NCI-H1694 treated with DMSO at 0.1 percent for 48 hours (cell line): ENCODE measurements around the gene CAPRIN1.
"Not testable (repeated sequence)": the region's sequence is repeated elsewhere in the genome, so short reads cannot be mapped to it uniquely, and the experiment has no call there.

ENCODE experiments used
- DNase-seq: peaks from one replicate; lab custom pipeline; 2025; lab: John Stamatoyannopoulos, UW

Gene CAPRIN1

GRCh38 chr11:34050581-34051348, 766 bp upstream of the CAPRIN1 start:
- DNase-seq, result peak; percentile 72

GRCh38 chr11:34052036-34052607, 591 bp downstream of the CAPRIN1 start:
- peak; percentile 38 for DNase-seq

DNA sequence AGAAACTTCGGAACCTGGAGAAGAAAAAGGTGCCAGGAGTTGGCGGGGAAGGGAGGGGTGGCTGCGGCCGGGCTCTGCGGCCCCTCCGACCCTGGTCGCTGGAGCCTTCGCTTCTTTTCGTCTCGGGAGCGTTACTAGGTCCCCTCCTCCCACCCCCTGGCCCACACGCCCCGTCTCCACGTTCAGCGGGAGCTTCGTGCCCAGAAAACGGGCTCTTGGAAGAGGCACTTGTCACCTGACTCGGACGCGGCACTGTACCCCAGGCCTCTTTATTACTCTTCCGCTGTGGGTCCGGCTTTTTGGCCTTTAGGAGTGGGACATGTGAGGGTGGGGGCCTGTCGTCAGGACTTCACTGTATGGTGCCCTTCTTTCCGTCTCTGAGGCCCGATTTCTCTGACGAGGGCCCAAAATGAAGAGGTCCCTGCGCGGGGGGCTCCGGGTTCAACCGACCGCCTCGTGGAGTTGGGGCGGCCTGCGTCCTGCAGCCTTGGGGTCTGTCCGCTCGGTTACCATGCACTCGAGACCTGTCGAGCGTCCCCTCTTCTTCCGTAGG, 1.2 kb downstream of the CAPRIN1 start:
- DNase-seq, result no peak

- DNase-seq, result peak; percentile 39
Measured at GRCh38 chr11:34053161-34053686, 1.7 kb downstream of the CAPRIN1 start.

GRCh38 chr11:34054351-34054750, 2.8 kb downstream of the CAPRIN1 start:
- not testable (repeated sequence) for DNase-seq

- DNase-seq, result no peak
Measured at GRCh38 chr11:34055218-34056000, 3.9 kb downstream of the CAPRIN1 start.

- no peak for DNase-seq
Measured at GRCh38 chr11:34056672-34057071, 5.1 kb downstream of the CAPRIN1 start.

DNA sequence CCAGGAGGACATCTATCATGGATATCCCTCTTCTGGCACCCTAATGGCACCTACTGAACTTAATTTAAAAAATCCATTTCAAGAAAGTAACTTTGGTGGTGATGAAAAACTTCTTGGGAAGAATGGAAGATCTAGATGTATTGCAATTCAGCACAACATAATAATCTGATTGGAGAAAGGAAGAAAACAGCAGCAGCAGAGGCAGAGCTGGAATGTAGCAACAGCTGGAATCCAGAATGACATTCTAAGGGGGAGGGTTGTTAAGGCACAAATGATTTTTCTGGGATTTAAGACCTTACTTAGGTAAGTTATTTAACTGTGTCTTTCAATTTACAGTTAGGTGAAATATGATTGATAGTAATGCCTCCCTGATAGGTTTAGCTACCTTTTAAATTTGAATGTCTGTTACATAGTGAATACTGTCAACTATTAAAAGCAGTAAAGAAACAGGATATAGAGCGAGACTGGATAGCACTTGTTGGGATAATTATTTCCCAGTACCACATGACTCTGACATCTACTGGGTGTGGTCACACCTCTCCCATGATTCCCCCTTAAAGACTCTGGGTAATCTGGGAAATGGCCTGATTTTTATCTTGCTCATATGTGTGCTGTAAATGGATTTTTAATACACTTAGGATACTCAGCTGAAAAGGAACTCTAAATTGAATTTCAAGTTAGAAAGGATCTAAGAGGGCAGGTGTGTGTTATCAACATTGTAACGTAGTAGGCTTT, 11.7 kb downstream of the CAPRIN1 start:
- no peak for DNase-seq

GRCh38 chr11:34064291-34064690, 12.8 kb downstream of the CAPRIN1 start:
- no peak for DNase-seq

DNA sequence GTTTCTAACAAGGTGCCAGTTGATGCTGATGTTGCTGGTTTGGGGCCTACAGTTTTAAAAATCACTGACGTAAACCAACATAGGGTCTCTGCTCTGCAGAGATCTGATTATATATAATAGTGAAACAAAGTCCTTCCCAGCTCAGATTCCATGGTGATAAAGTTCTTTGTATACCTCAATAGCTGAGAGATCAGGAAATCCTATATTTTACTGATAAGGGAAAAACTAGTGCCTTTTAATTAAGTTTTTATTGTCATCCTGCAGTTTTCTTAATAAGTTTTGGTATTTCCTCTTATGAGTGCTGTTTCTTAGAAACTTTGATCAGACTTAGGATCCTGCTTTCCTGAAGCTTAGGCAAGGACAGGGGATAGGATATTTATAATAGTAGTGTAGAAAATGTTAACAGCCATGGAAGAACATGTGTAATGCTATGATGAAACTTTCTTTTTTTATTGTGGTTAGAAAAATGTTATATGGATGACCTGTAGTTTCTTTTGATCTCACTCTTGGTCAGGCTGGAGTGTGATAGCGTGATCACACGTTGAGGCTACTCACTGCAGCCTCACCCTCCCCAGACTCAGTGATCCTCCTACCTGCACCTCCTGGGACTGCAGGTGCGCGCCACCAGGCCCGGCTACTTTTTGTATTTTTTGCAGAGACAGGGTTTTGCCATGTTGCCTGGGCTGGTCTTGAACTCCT, 14.1 kb downstream of the CAPRIN1 start:
- no peak for DNase-seq

DNA sequence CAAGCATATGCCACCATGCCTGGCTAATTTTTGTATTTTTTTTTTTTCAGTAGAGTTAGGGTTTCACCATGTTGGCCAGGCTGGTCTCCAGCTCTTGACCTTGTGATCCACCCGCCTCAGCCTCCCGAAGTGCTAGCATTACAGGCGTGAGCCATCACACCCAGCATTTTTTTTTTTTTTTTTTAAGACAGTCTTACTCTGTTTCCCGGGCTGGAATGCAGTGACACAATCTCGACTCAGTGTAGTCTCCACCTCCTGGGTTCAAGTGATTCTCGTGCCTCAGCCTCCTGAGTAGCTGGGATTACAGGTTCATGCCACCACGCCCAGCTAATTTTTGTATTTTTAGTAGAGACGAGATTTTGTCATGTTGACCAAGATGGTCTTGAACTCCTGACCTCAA, 15.2 kb downstream of the CAPRIN1 start:
- not testable (repeated sequence) for DNase-seq

- DNase-seq, result no peak
Measured at GRCh38 chr11:34067383-34068065, 16.0 kb downstream of the CAPRIN1 start.

DNA sequence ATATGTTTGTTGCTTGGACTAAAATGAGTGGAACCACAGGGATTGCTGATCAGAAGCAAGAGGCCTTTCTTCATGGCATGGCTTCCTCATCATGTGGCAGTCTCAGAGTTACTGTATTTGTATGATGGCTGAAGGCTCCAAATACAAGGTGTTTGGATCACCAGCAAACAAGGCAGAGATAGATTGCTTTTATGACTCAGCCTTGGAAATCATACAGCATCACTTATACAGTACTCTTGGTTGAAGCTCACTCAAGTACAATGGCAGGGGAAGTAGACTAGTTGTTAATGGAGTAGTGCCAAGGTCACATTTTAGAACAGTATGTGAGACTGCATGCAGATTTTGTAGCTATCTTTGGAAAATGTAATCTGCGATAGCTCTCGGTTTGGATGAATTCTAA, 16.6 kb downstream of the CAPRIN1 start:
- no peak for DNase-seq

GRCh38 chr11:34071306-34071705, 19.8 kb downstream of the CAPRIN1 start:
- DNase-seq, result not testable (repeated sequence)

GRCh38 chr11:34072041-34072440, 20.5 kb downstream of the CAPRIN1 start:
- no peak for DNase-seq

GRCh38 chr11:34072832-34073231, 21.3 kb downstream of the CAPRIN1 start:
- DNase-seq, result no peak

DNA sequence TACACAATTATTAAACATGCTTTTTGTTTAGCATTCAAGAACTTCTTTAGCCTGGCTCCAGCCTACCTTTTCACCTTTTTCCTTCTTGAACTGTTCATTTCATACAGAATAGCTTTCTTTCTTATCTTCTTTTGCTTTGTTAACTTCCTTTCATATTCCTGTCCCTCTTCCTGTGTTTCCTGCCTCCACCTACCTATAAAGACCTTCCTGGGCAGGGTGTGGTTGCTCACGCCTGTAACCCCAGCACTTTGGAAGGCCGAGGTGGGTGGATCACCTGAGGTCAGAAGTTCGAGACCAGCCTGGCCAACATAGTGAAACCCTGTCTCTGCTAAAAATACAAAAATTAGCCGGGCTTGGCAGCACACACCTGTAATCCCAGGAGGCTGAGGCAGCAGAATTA, 22.9 kb downstream of the CAPRIN1 start:
- no peak for DNase-seq

GRCh38 chr11:34075178-34075820, 23.8 kb downstream of the CAPRIN1 start:
- DNase-seq, result no peak

DNA sequence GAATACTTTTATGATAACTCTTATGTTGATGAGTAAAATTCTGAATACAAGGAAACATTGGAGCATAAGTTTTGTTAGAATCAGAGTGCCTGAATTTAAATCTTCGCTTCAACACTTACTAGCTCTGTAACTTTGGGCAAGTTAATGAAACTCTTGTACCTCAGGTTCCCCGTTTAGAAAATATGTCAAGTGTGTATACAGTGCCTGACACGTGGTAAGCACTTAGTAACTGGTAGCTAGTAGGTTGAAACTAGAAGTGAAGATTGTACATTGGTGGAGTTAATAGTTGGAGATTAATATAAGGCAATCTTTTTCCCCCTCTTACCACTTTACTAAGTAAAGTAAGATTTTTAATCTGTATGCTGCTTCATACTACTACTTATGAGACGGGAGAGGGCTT, 29.1 kb downstream of the CAPRIN1 start:
- DNase-seq, result no peak

- DNase-seq, result no peak
Measured at GRCh38 chr11:34084637-34085036, 33.1 kb downstream of the CAPRIN1 start.
